GM21381 (cell line): Measurements from ENCODE around the gene AQP10.
A peak's percentile ranks its signal among the peaks of the same experiment; 100 is the strongest.
"Not testable (repeated sequence)": the region's sequence is repeated elsewhere in the genome, so short reads cannot be mapped to it uniquely, and the experiment has no call there.

Source experiments
- ATAC-seq: cut with Tn5 transposase; IDR thresholded peaks from one replicate; pipeline ENCODE4 v1.9.1; 2021; ENCODE audit warnings: mild to moderate bottlenecking, moderate library complexity; ENCODE audit not compliant: unreplicated experiment

The AQP10 gene, protein sequence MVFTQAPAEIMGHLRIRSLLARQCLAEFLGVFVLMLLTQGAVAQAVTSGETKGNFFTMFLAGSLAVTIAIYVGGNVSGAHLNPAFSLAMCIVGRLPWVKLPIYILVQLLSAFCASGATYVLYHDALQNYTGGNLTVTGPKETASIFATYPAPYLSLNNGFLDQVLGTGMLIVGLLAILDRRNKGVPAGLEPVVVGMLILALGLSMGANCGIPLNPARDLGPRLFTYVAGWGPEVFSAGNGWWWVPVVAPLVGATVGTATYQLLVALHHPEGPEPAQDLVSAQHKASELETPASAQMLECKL

DNA sequence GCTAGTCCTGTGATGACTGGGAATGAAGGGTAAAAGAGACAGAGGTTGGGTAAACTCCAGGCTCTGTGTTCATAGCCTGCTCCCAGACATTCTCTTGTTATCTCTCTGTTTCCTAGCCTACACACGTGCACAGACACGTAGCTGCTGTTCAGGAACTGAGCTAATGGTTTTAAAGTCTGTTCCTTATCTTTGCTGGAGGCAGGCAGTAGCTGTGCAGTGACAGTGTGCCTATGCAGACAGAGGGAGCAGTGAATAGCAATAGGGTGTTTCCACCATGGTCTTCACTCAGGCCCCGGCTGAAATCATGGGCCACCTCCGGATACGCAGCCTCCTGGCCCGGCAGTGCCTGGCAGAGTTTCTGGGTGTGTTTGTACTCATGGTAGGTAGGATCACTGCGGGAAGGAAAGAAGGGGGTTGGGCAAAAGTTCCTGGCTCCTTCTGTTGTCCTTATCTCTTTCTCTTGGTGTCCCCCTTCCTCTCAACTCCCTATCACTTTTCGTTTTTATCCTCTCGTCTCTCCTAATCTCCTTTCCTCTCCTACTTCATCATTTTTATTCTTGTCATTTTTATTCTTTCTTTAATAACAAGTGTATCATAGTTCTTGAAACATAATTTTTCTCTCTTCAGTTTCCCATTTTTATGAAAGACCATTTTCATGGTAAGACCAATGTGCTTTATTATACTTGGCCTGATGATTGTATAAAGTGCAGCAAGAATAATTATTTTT lies at the start of gene AQP10:
TSS of gene AQP10 (plus strand) at position 212 of the 727 bp plus-strand sequence. CDS start at position 275, 63 bp downstream.
- no peak for ATAC-seq

DNA sequence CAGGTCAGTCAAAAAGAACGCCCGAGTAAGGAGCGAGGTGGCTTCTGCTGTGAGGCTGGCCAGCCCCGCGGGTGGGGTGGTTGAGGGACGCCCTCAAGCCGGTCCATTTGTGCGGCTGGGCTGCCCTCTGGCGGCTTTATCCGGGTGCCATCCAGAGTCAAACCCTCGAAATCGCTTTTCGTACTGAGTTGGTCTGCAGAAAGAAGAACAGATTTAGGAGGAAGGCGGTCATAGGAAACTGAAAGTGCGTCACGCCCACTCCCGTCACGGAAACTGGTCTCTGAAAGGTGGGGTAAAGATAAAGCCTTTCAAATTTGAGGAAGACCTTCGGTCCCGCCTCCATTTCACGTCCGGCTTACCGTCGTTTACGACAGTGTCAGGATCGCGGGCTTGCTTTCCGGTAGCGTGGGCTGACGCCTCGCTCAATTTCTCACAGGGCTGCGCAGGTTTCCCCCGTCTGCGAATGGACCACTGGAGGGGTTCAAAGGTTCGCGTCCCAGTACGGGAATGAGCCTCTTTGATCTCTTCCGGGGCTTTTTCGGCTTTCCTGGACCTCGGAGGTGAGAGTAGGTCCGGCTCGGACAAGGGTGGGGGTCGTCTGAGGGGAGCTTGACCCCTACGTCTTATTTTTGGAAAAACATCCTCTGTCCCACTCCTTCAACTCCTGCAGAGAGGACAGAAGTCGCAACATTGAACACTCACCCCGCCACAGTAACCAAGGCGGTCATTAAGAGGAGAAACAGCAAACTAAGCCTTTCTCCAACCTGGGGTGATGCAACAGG lies 48.5 kb upstream of the AQP10 start, which contains the start of gene HAX1:
TSS of gene HAX1 (plus strand) at position 413 of the 782 bp plus-strand sequence. CDS start at position 508, 95 bp downstream.
- peak; percentile 85 for ATAC-seq

DNA sequence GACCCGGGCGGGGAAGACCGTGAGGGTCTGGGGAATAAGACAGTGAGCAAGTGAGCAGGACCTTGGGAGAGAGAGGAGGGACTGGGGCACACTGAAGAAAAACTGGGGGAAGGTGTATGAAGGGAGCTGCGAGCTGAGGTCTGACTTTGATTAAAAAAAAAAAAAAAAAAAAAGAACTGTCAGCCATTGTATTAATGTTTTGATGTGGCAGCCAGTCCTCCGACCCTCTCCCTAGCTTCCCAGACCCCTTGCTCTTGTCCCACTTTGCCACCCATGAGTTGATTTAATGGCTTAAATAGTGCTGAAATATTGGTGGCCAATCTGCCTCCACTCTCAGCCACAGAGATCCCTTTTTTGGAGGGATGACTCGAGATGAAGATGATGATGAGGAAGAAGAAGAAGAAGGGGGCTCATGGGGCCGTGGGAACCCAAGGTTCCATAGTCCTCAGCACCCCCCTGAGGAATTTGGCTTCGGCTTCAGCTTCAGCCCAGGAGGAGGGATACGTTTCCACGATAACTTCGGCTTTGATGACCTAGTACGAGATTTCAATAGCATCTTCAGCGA lies 47.8 kb upstream of the AQP10 start:
- ATAC-seq, result no peak

DNA sequence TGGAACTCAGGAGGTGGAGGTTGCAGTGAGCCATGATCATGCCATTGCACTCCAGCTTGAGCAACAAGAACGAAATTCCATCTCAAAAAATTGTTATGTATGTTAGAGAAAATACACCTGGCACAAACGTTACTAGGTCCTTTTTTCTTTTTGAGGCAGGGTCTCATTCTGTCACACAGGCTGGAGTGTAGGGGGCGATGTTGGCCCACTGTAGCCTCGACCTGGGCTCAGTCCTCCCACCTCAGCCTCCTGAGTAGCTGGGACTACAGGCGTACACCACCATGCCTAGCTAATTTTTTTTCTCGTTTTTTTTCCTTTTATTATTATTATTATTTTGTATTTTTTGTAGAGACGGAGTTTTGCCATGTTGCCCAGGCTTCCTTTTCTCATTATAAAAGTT lies 44.1 kb upstream of the AQP10 start:
- no peak for ATAC-seq

DNA sequence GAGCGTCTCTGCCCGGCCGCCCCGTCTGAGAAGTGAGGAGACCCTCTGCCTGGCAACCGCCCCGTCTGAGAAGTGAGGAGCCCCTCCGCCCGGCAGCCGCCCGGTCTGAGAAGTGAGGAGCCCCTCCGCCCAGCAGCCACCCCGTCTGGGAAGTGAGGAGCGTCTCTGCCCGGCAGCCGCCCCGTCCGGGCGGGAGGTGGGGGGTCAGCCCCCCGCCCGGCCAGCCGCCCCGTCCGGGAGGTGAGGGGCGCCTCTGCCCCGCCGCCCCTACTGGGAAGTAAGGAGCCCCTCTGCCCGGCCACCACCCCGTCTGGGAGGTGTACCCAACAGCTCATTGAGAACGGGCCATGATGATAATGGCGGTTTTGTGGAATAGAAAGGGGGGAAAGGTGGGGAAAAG lies 33.3 kb upstream of the AQP10 start:
- ATAC-seq, result not testable (repeated sequence)

DNA sequence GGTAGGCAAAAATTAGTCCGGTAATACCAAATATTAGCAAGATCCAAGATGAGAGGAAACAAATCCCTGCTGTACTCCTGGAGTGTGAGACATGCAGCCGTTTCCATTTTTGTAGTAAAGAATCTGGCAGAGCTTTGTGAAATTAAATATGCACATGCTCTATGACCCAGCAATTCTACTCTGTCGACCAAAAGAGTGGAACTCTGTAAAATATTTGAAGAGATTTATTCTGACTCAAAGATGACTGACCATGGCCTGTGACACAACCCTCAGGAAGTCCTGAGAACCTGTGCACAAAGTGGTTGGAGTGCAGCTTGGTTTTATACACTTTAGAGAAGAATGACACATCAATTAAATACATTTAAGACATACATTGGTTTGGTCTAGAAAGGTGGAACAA lies 32.2 kb upstream of the AQP10 start:
- ATAC-seq, result no peak

DNA sequence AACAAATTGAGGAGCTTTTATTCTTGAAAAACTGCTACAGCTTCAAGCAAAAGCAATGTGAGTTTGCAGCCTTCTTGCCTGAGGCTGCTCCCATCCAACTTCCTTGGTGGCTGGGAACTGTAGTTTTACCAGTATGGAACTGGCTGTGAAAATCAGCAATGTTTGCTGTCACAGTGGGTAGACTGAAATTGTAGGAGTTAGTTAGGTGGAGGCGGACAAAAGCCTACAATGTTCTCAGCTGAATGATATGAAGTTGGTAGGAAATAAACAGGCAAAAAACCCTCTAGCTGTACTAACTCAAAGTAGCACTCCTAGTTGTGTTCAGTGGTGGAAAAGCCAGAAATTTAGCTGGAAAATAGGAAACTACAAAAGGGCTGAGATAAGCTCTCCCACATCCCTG lies 30.0 kb upstream of the AQP10 start:
- ATAC-seq, result no peak

DNA sequence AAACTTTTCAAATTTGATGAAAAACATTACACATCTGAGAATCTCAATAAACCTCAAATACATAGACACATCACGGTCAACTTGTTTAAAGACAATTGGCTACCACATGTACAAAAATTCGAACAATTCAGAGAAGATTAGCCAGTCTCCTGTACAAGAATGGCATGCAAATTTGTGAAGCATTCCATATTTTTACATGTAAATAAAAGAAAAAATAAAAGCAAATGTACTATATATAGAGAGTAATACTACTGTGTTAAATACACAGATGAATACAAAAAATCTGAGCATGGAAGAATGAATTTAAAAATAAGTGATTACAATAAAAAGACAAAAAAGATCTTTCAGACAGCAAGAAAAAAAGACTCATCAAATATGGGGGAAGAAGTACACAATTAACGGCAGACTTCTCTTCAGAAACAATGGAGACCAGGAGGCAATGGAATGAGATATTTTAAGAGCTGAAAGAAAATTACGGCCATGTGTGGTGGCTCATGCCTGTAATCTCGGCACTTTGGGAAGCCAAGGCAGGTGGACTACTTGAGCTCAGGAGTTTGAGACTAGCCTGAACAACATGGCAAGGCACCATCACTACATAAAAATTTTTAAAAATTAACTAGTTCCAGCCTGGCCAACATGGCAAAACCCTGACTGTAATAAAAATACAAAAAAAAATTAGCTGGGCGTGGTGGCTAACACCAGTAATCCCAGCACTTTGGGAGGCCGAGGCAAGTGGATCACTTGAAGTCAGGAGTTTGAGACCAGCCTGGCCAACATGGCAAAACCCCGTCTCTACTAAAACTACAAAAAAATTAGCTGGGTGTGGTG lies 25.3 kb upstream of the AQP10 start:
- no peak for ATAC-seq

DNA sequence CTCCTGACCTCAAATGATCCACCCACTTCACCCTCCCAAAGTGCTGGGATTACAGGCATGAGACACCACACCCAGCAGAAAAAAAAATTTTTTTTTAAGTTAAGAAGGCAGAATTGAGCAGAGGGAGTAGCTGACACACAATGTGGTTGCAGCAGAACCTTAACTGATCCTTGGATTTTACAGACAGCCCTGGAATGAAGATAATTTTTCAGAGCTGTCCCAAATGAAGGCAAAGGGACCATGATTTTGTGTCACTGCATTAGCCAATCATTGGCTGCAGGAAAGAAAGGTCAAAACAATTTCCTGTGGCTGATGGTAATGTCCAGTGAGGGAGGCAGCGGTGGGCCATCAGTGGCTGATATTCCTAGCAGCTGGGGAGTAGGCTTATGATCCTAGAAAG lies 19.3 kb upstream of the AQP10 start:
- no peak for ATAC-seq

DNA sequence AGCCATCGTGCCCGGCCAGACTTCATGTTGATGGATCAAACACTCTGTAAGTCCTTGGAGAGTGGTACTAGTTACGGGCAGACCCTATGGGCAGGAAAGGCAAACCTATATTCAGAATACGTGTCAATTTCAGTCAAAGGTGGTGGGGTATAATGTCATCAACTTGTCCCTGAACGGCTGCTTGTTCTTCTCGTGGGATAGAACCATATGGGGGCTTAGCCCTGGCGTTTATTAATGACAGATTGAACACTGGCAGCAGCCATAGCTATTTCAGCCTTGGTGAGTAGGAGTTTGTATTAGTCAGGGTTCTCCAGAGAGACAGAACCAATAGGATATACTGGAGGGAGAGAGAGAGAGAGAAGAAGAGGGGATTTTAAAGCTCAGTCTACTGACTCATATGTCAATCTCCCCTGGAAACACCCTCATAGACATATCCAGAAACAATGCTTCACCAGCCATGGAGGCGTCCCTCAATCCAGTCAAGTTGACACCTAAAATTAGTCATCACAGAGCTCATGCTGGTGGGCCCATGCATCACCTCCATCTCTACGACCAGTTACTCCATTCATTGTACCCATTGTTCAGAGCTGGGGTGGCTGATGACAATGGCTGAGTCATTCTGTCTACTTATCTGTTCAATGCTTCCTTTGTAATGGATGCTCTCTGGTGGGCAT lies 16.1 kb upstream of the AQP10 start:
- no peak for ATAC-seq

DNA sequence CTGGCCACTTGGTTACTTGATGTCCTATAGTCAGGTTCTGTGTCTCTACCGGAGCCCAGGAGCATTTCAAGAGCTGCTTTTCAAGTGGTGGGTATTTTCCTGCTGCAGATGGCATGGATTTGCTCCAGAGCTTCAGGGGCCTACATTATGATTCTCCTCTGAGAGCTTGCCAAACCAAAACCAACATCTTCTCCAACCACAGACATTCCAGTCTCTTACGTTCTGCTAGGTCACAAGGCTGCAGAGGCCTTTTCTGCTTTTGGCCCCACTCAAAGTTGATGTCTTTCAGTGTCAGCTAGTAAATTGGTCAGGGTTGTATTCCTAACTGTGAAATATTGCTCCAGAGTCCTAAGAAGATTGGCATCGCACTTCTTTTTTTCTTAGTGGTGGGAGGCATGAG lies 14.7 kb upstream of the AQP10 start:
- no peak for ATAC-seq

DNA sequence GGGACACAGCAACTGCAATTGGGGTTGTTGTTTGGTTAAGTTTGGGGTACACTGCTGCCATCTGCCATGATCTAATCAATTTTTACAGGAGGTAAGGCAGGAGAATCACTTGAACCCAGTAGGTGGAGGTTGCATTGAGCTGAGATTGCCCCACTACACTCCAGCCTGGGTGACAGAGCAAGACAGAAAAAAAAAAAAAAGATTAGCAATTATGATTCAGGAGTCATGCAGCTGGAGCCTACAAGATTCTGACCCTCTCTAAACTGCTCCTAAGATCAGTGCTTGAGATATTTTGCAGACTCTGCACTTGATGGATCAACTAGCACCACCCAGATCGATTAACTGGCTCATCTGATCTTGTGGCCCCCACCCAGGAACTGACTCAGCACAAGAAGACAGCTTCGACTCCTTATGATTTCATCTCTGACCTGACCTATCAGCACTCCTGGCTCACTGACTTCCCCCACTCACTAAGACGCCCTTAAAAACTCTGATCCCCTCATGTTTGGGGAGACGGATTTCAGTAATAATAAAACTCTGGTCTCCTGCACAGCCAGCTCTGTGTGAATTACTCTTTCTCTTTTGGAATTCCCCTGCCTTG lies 13.1 kb upstream of the AQP10 start:
- ATAC-seq, result not testable (repeated sequence)

DNA sequence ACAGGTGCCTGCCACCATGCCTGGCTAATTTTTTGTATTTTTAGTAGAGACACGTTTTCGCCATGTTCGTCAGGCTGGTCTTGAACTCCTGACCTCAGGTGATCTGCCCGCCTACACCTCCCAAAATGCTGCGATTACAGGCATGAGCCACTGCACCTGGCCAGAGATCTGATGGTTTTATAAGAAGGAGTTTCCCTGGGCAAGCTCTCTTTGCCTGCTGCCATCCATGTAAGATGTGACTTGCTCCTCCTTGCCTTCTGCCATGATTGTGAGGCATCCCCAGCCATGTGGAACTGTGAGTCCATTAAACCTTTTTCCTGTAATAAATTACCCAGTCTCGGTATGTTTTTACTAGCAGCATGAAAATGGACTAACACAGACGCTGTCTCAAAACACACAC lies 11.8 kb upstream of the AQP10 start:
- not testable (repeated sequence) for ATAC-seq

DNA sequence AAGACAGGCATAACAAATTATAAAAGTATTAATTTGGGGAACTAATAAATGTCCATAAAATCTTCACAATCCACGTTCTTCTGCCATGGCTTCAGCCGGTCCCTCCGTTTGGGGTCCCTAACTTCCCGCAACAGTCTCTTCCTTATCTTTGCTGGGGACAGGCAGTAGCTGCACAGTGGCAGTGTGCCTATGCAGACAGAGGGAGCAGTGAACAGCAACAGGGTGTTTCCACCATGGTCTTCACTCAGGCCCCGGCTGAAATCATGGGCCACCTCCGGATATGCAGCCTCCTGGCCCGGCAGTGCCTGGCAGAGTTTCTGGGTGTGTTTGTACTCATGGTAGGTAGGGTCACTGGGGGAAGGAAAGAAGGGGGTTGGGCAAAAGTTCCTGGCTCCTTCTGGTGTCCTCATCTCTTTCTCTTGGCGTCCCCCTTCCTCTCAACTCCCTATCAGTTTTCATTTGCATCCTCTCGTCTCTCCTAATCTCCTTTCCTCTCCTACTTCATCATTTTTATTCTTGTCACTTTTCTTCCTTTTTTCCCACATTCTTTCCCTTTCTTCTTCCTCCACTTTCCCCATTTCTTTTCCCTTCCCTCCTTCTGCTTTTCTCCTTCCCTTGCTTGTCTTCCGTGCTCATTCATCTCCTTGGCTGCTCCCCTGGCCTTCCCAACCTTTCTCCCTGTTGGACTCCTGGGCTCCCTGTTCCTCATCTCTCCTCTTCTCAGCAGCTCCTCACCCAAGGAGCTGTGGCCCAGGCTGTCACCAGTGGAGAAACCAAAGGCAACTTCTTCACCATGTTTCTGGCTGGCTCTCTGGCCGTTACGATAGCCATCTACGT lies 8.4 kb upstream of the AQP10 start:
- ATAC-seq, result not testable (repeated sequence)

DNA sequence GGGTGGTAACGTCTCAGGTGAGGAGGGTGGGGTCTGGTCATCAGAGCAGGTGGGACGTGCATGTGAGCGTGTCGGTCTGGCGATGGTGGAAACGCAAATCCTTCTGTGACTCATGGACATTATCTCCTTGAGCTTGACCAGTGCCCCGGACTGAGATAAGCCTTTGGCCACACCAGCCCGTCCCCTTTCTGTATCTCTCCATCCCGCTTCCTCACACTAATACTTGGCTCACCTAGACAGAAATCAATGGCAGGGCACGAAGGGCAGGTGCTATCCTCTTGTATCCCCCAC lies 7.9 kb upstream of the AQP10 start:
- no peak for ATAC-seq

DNA sequence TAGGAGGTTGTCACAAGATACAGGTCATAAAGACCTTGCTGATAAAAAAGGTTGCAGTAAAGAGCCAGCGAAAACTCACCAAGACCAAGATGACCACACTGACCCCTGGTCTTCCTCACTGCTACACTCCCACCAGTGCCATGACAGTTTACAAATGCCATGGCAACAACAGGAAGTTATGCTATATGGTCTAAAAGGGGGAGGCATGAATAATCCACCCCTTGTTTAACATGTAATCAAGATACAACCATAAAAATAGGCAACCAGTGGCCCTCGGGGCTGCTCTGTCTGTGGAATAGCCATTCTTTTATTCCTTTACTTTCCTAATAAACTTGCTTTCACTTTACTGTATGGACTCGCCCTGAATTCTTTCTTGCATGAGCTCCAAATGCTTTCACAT lies 6.7 kb upstream of the AQP10 start:
- not testable (repeated sequence) for ATAC-seq

DNA sequence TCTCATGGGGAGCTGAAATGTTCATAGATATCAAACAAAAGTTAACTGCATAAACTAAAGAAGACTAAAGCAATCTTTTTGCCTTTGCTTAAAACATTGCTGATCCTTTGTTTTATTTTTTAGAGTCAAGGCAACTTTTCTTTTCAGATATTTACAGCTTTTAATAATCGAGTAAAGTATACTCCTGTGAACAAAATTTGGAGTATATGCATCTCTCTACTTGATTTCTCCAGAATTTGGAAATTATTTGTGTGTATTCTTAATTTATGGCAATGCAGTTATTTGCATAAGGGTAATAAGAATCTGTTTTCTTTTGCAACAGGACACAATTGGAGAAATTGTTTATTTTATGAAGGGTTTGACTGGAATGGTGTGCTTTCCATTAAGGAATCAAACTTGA lies 4.2 kb upstream of the AQP10 start:
- ATAC-seq, result no peak

DNA sequence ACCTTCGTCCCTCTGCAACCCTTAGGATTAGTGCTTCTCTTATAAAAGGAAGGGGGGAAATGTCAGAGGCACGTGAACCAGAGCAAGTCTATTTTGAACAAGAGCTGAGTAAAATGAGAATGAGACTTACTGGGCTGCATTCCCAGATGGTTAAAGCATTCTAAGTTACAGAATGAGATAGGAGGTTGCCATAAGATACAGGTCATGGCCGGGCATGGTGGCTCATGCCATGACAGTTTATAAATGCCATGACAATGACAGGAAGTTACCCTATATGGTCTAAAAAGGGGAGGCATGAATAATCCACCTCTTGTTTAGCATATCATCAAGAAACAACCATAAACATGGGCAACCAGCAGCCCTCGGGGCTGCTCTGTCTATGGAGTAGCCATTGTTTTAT lies 2.5 kb upstream of the AQP10 start:
- ATAC-seq, result no peak

DNA sequence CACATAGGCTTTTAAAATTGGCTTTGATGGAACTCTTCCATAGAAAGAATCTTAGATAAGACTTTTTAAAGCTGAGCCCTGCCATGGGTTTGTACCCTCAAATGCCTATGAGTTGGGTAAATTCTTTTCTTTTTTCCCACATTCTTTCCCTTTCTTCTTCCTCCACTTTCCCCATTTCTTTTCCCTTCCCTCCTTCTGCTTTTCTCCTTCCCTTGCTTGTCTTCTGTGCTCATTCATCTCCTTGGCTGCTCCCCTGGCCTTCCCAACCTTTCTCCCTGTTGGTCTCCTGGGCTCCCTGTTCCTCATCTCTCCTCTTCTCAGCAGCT lies 679 bp downstream of the AQP10 start:
- not testable (repeated sequence) for ATAC-seq
